Adipose tissue (tissue), 3 donors: ENCODE data around the gene MAMLD1. TPM values are rescaled to one million over a fixed set of nuclear protein-coding genes. Genes with fewer than 3 reads are reported as not detected.

Experiments used
- polyA plus RNA-seq, 3 donors: library from polyadenylated mRNA; stranded (reverse); fragments of 200-250 nt; gene quantifications; one replicate each; pipeline ENCODE4 v1.2.3, GENCODE V29; 2013
- donor health status: healthy with polysubstance abuse.
- donor health status: Bipolar disorder and iron deficiency.
- donor health status: healthy.

Gene MAMLD1
- polyA plus RNA-seq, 3 donors = 2.8 to 10.0 (median 4.8) TPM

Other genes starting within 250 kb of the MAMLD1 start
- 1 to 10 TPM; 2.8 to 4.9 (median 4.8) TPM for gene MTM1, start 205.3 kb downstream of the MAMLD1 start, polyA plus RNA-seq